BJ (cell line): Measurements from ENCODE around the gene DMD. TPM values are rescaled to one million over a fixed set of nuclear protein-coding genes. Genes with fewer than 3 reads are reported as not detected.

Experiments used
- CTCF ChIA-PET: fragments of 350-600 bp; formaldehyde crosslinking; extraction: SDS; loops from one replicate; lab custom pipeline; 2021; ENCODE audit warnings: antibody characterized with exemption, inconsistent platforms; lab: Yijun Ruan, JAX
- POLR2A ChIA-PET: fragments of 300-600 bp; sonication (Branson Sonifier 250); formaldehyde crosslinking; extraction: SDS; loops from one replicate; lab custom pipeline; 2021; ENCODE audit warnings: antibody characterized with exemption; lab: Charles Lee
- DNase-seq: peaks from one replicate; pipeline ENCODE4 v3.0.0-alpha.2; 2011; ENCODE audit warnings: low read depth
- H3K27me3 ChIP-seq: 2 replicates; pipeline ENCODE4 v1.6.0; 2011; ENCODE audit warnings: low read length; ENCODE audit not compliant: control insufficient read depth, insufficient read depth
- H3K36me3 ChIP-seq: 2 replicates; pipeline ENCODE4 v1.5.1; 2011; ENCODE audit warnings: low read length; ENCODE audit not compliant: control insufficient read depth, insufficient read depth
- H3K4me3 ChIP-seq: 2 replicates; pipeline ENCODE4 v1.5.1; 2011; ENCODE audit warnings: low read depth, mild to moderate bottlenecking, control low read depth, low read length
- CTCF ChIP-seq: IDR thresholded peaks from 2 replicates; pipeline ENCODE4 v1.5.1; 2011; ENCODE audit warnings: low read depth, mild to moderate bottlenecking, control low read depth, inconsistent platforms, low read length, moderate library complexity; ENCODE audit not compliant: insufficient read depth
- polyA plus RNA-seq: library from polyadenylated mRNA; depleted of rRNA; stranded (reverse); fragments of >200 nt; gene quantifications from 2 replicates; pipeline ENCODE4 v1.2.3, GENCODE V29; 2011

The DMD gene
- polyA plus RNA-seq, 1 experiment: 12.5 TPM

GRCh38 chrX:31307952-31308351 lies 1903.4 kb downstream of the DMD start:
- no peak for DNase-seq
- no peaks in the 10 kb centered on the region for H3K27me3 ChIP-seq
- no peak overlapping the region for H3K4me3 ChIP-seq
- no peak for TF ChIP-seq CTCF
- H3K36me3 ChIP-seq: no peaks in the 10 kb centered on the region
- ChIA-PET CTCF (no interaction called here), POLR2A (no interaction called here)

- CTCF ChIA-PET: no interaction called here
- Histone ChIP-seq H3K4me3 (no peak overlapping the region), H3K27me3 (no peaks in the 10 kb centered on the region), H3K36me3 (no peaks in the 10 kb centered on the region)
- TF ChIP-seq CTCF: no peak
- DNase-seq: no peak
- POLR2A ChIA-PET: no interaction called here
Measured at GRCh38 chrX:31302573-31303075, 1908.7 kb downstream of the DMD start.

GRCh38 chrX:31301941-31302340 lies 1909.4 kb downstream of the DMD start:
- DNase-seq: no peak
- no peak for TF ChIP-seq CTCF
- Histone ChIP-seq H3K36me3 (no peaks in the 10 kb centered on the region), H3K27me3 (no peaks in the 10 kb centered on the region), H3K4me3 (no peak overlapping the region)
- CTCF ChIA-PET: no interaction called here
- POLR2A ChIA-PET: no interaction called here

- ChIA-PET CTCF (no interaction called here), POLR2A (no interaction called here)
- TF ChIP-seq CTCF: no peak
- Histone ChIP-seq H3K27me3 (no peaks in the 10 kb centered on the region), H3K4me3 (no peak overlapping the region), H3K36me3 (no peaks in the 10 kb centered on the region)
- no peak for DNase-seq
Measured at GRCh38 chrX:31301203-31301602, 1910.1 kb downstream of the DMD start.

GRCh38 chrX:31298916-31299315 lies 1912.4 kb downstream of the DMD start:
- CTCF ChIA-PET: no interaction called here
- POLR2A ChIA-PET: no interaction called here

More at GRCh38 chrX:31298916-31299315, 1912.4 kb downstream of the DMD start:
- DNase-seq: no peak
- Histone ChIP-seq H3K27me3 (no peaks in the 10 kb centered on the region), H3K36me3 (no peaks in the 10 kb centered on the region), H3K4me3 (no peak overlapping the region)
- no peak for TF ChIP-seq CTCF
